Activated CD4-positive, alpha-beta T cell treated with anti-CD3 and anti-CD28 coated beads, Interleukin-2, amount 10 ng/mL, durations not matched to agents 7 days and 5 days (primary cell): ENCODE results near the gene AGTPBP1. TPM values are rescaled to one million over a fixed set of nuclear protein-coding genes. Genes with fewer than 3 reads are reported as not detected.
A peak's percentile ranks its signal among the peaks of the same experiment; 100 is the strongest.
"Not testable (repeated sequence)": the region's sequence is repeated elsewhere in the genome, so short reads cannot be mapped to it uniquely, and the experiment has no call there.

Experiments used
- CTCF ChIA-PET: fragments of 350-600 bp; sonication (Branson Sonifier 250); formaldehyde crosslinking; loops from one replicate; lab custom pipeline; 2021; ENCODE audit warnings: antibody characterized with exemption; lab: Charles Lee
- POLR2A ChIA-PET: fragments of 350-600 bp; sonication (Branson Sonifier 250); formaldehyde crosslinking; loops from one replicate; lab custom pipeline; 2021; ENCODE audit warnings: antibody characterized with exemption; lab: Charles Lee
- DNase-seq: peaks from one replicate; pipeline ENCODE4 v3.0.0-alpha.2; 2020
- H3K27ac Mint-ChIP-seq: one replicate; pipeline ENCODE4 v1.8.0; 2021; ENCODE audit warnings: mild to moderate bottlenecking, moderate library complexity, mixed read lengths
- H3K27me3 Mint-ChIP-seq: one replicate; pipeline ENCODE4 v1.8.0; 2021; ENCODE audit warnings: mixed read lengths
- H3K36me3 Mint-ChIP-seq: one replicate; pipeline ENCODE4 v1.8.0; 2021; ENCODE audit warnings: low read depth, mixed read lengths
- H3K4me1 Mint-ChIP-seq: one replicate; pipeline ENCODE4 v1.8.0; 2021; ENCODE audit warnings: mixed read lengths
- H3K4me3 Mint-ChIP-seq: one replicate; pipeline ENCODE4 v1.8.0; 2021; ENCODE audit warnings: mild to moderate bottlenecking, moderate library complexity, mixed read lengths
- H3K9me3 Mint-ChIP-seq: one replicate; pipeline ENCODE4 v1.8.0; 2021; ENCODE audit warnings: mixed read lengths
- total RNA-seq, 2 experiments: library from RNA; stranded (reverse); gene quantifications; one replicate each; pipeline ENCODE4 v1.2.3, GENCODE V29; 2021

The AGTPBP1 gene
- total RNA-seq: 10 to 100 TPM; 35.2 to 37.2 TPM

GRCh38 chr9:85741875-85742596, at the start of gene AGTPBP1:
Gene AGTPBP1, minus strand, starts transcription at chr9:85741954. Its CDS starts 29,421 bp downstream, at chr9:85712533.
- peaks cover 5% of the 10 kb centered on the region for H3K36me3 Mint-ChIP-seq
- no peaks in the 10 kb centered on the region for H3K9me3 Mint-ChIP-seq
- H3K27ac Mint-ChIP-seq: peak within 1 kb of the TSS; percentile 97
- no peaks in the 10 kb centered on the region for H3K27me3 Mint-ChIP-seq
- POLR2A ChIA-PET: interaction anchor here (1.0 kb wide), 1 partner anchor 64 kb away, joined by 3 read pairs; no protein-coding TSS in a partner anchor
- DNase-seq: peak; percentile 94
- H3K4me3 Mint-ChIP-seq: peak within 1 kb of the TSS; percentile 88
- H3K4me1 Mint-ChIP-seq: peaks cover 40% of the 10 kb centered on the region
- CTCF ChIA-PET: interaction anchor here (0.7 kb wide), 1 partner anchor 510 kb away, joined by 3 read pairs; no protein-coding TSS in a partner anchor

GRCh38 chr9:85786116-85786515, 44.4 kb upstream of the AGTPBP1 start:
- H3K9me3 Mint-ChIP-seq, H3K27ac Mint-ChIP-seq, H3K4me1 Mint-ChIP-seq, POLR2A ChIA-PET, H3K36me3 Mint-ChIP-seq, H3K27me3 Mint-ChIP-seq, DNase-seq, CTCF ChIA-PET, H3K4me3 Mint-ChIP-seq: not testable (repeated sequence)

- H3K4me1 Mint-ChIP-seq, CTCF ChIA-PET, H3K36me3 Mint-ChIP-seq, POLR2A ChIA-PET, H3K27me3 Mint-ChIP-seq, H3K9me3 Mint-ChIP-seq, DNase-seq, H3K4me3 Mint-ChIP-seq, H3K27ac Mint-ChIP-seq: not testable (repeated sequence)
Observed at GRCh38 chr9:85773844-85774243, 32.1 kb upstream of the AGTPBP1 start.

GRCh38 chr9:85761802-85762201, 20.0 kb upstream of the AGTPBP1 start:
- H3K27me3 Mint-ChIP-seq, H3K9me3 Mint-ChIP-seq, H3K27ac Mint-ChIP-seq, H3K36me3 Mint-ChIP-seq, POLR2A ChIA-PET, CTCF ChIA-PET, H3K4me1 Mint-ChIP-seq, DNase-seq, H3K4me3 Mint-ChIP-seq: not testable (repeated sequence)

- POLR2A ChIA-PET, H3K27ac Mint-ChIP-seq: not testable (repeated sequence)
Observed at GRCh38 chr9:85757716-85758115, 16.0 kb upstream of the AGTPBP1 start.

GRCh38 chr9:85756216-85756615, 14.5 kb upstream of the AGTPBP1 start:
- H3K4me1 Mint-ChIP-seq, POLR2A ChIA-PET, H3K4me3 Mint-ChIP-seq, DNase-seq, H3K36me3 Mint-ChIP-seq, H3K9me3 Mint-ChIP-seq, H3K27me3 Mint-ChIP-seq, CTCF ChIA-PET, H3K27ac Mint-ChIP-seq: not testable (repeated sequence)

More at GRCh38 chr9:85757716-85758115, 16.0 kb upstream of the AGTPBP1 start:
- H3K27me3 Mint-ChIP-seq, CTCF ChIA-PET, H3K4me1 Mint-ChIP-seq, H3K4me3 Mint-ChIP-seq, H3K9me3 Mint-ChIP-seq, DNase-seq, H3K36me3 Mint-ChIP-seq: not testable (repeated sequence)

GRCh38 chr9:85746309-85746708, 4.6 kb upstream of the AGTPBP1 start:
- Mint-ChIP-seq H3K4me1 (peaks cover 18% of the 10 kb centered on the region), H3K27ac (no peak overlapping the region), H3K27me3 (peaks cover 7% of the 10 kb centered on the region), H3K36me3 (no peaks in the 10 kb centered on the region), H3K9me3 (no peaks in the 10 kb centered on the region), H3K4me3 (no peak overlapping the region)
- POLR2A ChIA-PET: no interaction called here
- DNase-seq: no peak
- CTCF ChIA-PET: no interaction called here

- POLR2A ChIA-PET: no interaction called here
- no peak for DNase-seq
- CTCF ChIA-PET: no interaction called here
- no peaks in the 10 kb centered on the region for H3K9me3 Mint-ChIP-seq
- peaks cover 4% of the 10 kb centered on the region for H3K36me3 Mint-ChIP-seq
- H3K4me1 Mint-ChIP-seq: peaks cover 25% of the 10 kb centered on the region
- H3K27me3 Mint-ChIP-seq: peaks cover 7% of the 10 kb centered on the region
- no peak overlapping the region for H3K27ac Mint-ChIP-seq
- no peak overlapping the region for H3K4me3 Mint-ChIP-seq
Observed at GRCh38 chr9:85745203-85745602, 3.4 kb upstream of the AGTPBP1 start.

GRCh38 chr9:85744480-85744879, 2.7 kb upstream of the AGTPBP1 start:
- ChIA-PET POLR2A (no interaction called here), CTCF (interaction anchor here (0.6 kb wide), 1 partner anchor 485 kb away, joined by 3 read pairs; no protein-coding TSS in a partner anchor)
- Mint-ChIP-seq H3K4me1 (peaks cover 28% of the 10 kb centered on the region), H3K27me3 (peaks cover 7% of the 10 kb centered on the region), H3K27ac (no peak overlapping the region), H3K36me3 (peaks cover 4% of the 10 kb centered on the region), H3K9me3 (no peaks in the 10 kb centered on the region), H3K4me3 (no peak overlapping the region)
- no peak for DNase-seq

- no peak for DNase-seq
- POLR2A ChIA-PET: no interaction called here
- H3K27me3 Mint-ChIP-seq: peaks cover 6% of the 10 kb centered on the region
- H3K4me1 Mint-ChIP-seq: peaks cover 33% of the 10 kb centered on the region
- H3K36me3 Mint-ChIP-seq: peaks cover 5% of the 10 kb centered on the region
- CTCF ChIA-PET: interaction anchor here (0.6 to 0.7 kb wide), 2 partner anchors 18 to 486 kb away, joined by 3 to 4 read pairs; no protein-coding TSS in a partner anchor
- peak overlapping the region; percentile 28 for H3K4me3 Mint-ChIP-seq
- no peaks in the 10 kb centered on the region for H3K9me3 Mint-ChIP-seq
- peak overlapping the region; percentile 57 for H3K27ac Mint-ChIP-seq
Observed at GRCh38 chr9:85743275-85744128, 1.7 kb upstream of the AGTPBP1 start.

- DNase-seq: no peak
- POLR2A ChIA-PET: no interaction called here
- H3K36me3 Mint-ChIP-seq: peaks cover 5% of the 10 kb centered on the region
- peaks cover 37% of the 10 kb centered on the region for H3K4me1 Mint-ChIP-seq
- H3K4me3 Mint-ChIP-seq: peak overlapping the region; percentile 88
- H3K9me3 Mint-ChIP-seq: no peaks in the 10 kb centered on the region
- CTCF ChIA-PET: interaction anchor here (0.7 kb wide), 1 partner anchor 509 kb away, joined by 3 read pairs; no protein-coding TSS in a partner anchor
- H3K27ac Mint-ChIP-seq: peak overlapping the region; percentile 92
- H3K27me3 Mint-ChIP-seq: no peaks in the 10 kb centered on the region
Observed at GRCh38 chr9:85742597-85742936, 813 bp upstream of the AGTPBP1 start.

GRCh38 chr9:85741095-85741874, 469 bp downstream of the AGTPBP1 start:
- H3K4me3 Mint-ChIP-seq: peak overlapping the region; percentile 88
- H3K27me3 Mint-ChIP-seq: no peaks in the 10 kb centered on the region
- H3K4me1 Mint-ChIP-seq: peaks cover 40% of the 10 kb centered on the region
- peak; percentile 68 for DNase-seq
- ChIA-PET POLR2A (interaction anchor here (1.0 kb wide), 1 partner anchor 65 kb away, joined by 3 read pairs; no protein-coding TSS in a partner anchor), CTCF (interaction anchor here (0.6 kb wide), 1 partner anchor 498 kb away, joined by 3 read pairs; no protein-coding TSS in a partner anchor)
- H3K36me3 Mint-ChIP-seq: peaks cover 5% of the 10 kb centered on the region
- H3K27ac Mint-ChIP-seq: peak overlapping the region; percentile 97
- H3K9me3 Mint-ChIP-seq: no peaks in the 10 kb centered on the region
